AG09309 (cell line): ENCODE results near the gene ERFE.
"Not testable (repeated sequence)": the region's sequence is repeated elsewhere in the genome, so short reads cannot be mapped to it uniquely, and the experiment has no call there.

Experiments used
- DNase-seq: peaks from one replicate; pipeline ENCODE4 v3.0.0-alpha.2; 2010; ENCODE audit warnings: low read depth
- H3K4me3 ChIP-seq: 2 replicates; pipeline ENCODE4 v1.5.1; 2011; ENCODE audit warnings: mild to moderate bottlenecking, low read depth, low read length, moderate library complexity; ENCODE audit not compliant: control insufficient read depth
- TF ChIP-seq, protein P1 (sequence below): IDR thresholded peaks from 2 replicates; pipeline ENCODE4 v1.5.1; 2011; ENCODE audit warnings: mild to moderate bottlenecking, low read depth, low read length, inconsistent platforms; ENCODE audit not compliant: insufficient read depth, control insufficient read depth; ENCODE audit errors: missing control alignments

ERFE gene, protein sequence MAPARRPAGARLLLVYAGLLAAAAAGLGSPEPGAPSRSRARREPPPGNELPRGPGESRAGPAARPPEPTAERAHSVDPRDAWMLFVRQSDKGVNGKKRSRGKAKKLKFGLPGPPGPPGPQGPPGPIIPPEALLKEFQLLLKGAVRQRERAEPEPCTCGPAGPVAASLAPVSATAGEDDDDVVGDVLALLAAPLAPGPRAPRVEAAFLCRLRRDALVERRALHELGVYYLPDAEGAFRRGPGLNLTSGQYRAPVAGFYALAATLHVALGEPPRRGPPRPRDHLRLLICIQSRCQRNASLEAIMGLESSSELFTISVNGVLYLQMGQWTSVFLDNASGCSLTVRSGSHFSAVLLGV

DNA sequence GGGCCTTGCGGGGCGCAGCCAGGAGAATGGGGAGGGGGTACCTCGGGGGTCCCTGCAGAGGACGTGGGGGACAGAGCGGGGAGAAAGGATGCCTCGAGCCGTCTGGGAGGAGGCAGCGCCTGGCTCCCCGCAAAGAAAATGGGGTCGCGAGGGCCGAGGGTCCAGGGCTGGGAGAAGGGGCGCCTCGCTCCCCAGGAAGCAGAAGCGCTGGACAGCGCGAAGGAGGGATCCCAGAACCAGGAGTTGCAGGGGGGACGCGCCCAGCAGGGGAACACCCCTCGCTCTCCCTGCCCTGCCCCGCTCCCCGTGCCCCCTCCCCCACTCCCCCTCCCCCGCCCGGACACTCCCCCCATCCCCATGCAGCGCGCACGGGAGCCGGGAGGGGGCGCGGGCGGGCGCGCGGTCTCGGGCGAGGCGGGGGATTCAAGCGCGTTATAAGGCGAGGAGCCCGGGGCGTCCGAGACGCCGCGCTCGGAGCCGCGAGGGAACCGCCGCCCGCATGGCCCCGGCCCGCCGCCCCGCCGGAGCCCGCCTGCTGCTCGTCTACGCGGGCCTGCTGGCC lies at the start of gene ERFE:
TSS of gene ERFE (plus strand) at position 462 of the 562 bp plus-strand sequence. CDS start at position 500, 38 bp downstream.
- no peak for DNase-seq
- peak within 1 kb of the TSS; percentile 22 for H3K4me3 ChIP-seq
- TF ChIP-seq, protein P1, sequence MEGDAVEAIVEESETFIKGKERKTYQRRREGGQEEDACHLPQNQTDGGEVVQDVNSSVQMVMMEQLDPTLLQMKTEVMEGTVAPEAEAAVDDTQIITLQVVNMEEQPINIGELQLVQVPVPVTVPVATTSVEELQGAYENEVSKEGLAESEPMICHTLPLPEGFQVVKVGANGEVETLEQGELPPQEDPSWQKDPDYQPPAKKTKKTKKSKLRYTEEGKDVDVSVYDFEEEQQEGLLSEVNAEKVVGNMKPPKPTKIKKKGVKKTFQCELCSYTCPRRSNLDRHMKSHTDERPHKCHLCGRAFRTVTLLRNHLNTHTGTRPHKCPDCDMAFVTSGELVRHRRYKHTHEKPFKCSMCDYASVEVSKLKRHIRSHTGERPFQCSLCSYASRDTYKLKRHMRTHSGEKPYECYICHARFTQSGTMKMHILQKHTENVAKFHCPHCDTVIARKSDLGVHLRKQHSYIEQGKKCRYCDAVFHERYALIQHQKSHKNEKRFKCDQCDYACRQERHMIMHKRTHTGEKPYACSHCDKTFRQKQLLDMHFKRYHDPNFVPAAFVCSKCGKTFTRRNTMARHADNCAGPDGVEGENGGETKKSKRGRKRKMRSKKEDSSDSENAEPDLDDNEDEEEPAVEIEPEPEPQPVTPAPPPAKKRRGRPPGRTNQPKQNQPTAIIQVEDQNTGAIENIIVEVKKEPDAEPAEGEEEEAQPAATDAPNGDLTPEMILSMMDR: peak; percentile 44

- H3K4me3 ChIP-seq: no peak overlapping the region
- TF ChIP-seq, protein P1: no peak
- DNase-seq: no peak
Observed at GRCh38 chr2:238113611-238114010, 45.2 kb upstream of the ERFE start.

GRCh38 chr2:238114331-238114841 lies 44.4 kb upstream of the ERFE start:
- TF ChIP-seq, protein P1: no peak
- no peak for DNase-seq
- no peak overlapping the region for H3K4me3 ChIP-seq

GRCh38 chr2:238114851-238115660 lies 43.7 kb upstream of the ERFE start:
- TF ChIP-seq, protein P1: no peak
- DNase-seq: no peak
- H3K4me3 ChIP-seq: no peak overlapping the region

DNA sequence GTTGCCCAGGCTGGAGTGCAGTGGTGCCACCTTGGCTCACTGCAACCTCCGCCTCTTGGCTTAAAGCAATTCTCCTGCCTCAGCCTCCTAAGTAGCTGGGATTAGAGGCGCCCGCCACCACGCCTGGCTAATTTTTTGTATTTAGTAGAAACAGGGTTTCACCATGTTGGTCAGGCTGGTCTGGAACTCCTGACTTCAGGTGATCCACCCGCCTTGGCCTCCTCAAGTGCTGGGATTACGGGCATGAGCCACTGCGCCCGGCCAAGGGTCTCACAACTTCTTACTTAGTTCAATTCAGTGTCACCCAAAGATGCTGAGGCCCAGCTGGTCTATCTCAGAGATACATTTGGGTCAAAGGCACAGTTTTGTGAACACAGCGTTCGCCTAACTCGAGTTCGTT lies 43.1 kb upstream of the ERFE start:
- not testable (repeated sequence) for DNase-seq, H3K4me3 ChIP-seq

DNA sequence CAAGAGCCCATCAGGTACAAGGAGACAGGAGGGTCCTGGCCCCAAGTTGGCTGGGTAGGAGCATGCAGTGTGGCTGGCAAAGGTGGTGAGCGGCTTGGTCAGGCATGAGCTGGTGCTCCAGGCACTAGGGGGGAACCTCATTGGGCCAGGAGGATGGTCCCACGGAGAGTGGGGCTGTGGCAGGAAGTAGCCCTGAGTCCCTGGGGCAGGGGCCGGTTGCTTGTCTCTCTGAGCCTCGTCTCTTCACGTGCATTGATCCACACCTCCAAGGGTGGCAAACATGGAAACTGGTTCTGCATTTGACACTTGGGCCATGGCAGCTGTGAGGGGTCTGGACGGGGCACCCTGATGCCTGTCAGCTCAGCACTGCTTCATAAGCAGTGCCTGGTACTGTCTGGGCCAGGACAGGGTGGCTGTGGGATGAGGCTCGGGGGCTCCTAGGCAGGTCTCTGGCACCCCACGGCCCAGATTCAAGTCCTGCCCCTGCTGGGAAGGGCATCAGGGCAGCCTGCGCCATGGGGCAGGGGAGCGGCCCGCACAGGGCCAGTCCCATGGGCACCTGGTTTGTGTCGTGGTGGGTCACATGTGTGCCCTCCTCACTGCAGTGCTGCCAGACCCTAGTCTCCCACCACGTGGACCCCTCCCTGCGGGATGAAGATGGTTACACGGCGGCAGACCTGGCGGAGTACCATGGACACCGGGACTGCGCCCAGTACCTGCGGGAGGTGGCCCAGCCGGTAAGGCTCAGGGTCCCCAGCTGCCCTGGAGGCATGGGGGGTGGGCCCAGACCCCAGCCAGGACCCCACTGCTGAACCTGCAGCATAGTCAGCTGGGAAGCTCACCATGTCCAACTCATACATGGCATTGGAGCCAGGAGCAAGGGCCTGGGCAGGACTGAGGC lies 42.2 kb upstream of the ERFE start:
- DNase-seq: no peak
- TF ChIP-seq, protein P1: no peak
- no peak overlapping the region for H3K4me3 ChIP-seq
